NCI-H1105 treated with DMSO at 0.1 percent for 48 hours (cell line): ENCODE results near the gene ITPR1.
A peak's percentile ranks its signal among the peaks of the same experiment; 100 is the strongest.

Experiments used
- DNase-seq: peaks from one replicate; lab custom pipeline; 2025; lab: John Stamatoyannopoulos, UW

ITPR1 gene

GRCh38 chr3:4686619-4687018 lies 193.5 kb downstream of the ITPR1 start:
- DNase-seq = no peak

GRCh38 chr3:4687167-4687566 lies 194.0 kb downstream of the ITPR1 start:
- no peak for DNase-seq

- DNase-seq = no peak
These were observed 194.4 kb downstream of the ITPR1 start for GRCh38 chr3:4687596-4687995.

DNA sequence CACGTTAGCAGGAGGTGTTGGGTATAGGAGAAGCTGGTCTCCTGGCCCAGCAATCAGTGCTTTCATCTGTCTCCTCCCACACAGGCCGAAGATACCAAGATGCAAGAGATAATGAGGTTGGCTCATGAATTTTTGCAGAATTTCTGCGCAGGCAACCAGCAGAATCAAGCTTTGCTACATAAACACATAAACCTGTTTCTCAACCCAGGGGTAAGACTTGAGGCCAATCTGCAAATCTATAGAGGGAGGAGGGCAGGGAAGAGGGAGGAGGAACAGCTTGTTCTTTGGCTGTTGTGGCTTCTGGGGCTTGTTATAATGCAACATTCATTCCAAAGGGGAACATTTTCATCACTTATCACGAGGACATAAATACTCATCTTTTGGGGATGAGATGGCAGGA lies 195.3 kb downstream of the ITPR1 start:
- DNase-seq = no peak

DNA sequence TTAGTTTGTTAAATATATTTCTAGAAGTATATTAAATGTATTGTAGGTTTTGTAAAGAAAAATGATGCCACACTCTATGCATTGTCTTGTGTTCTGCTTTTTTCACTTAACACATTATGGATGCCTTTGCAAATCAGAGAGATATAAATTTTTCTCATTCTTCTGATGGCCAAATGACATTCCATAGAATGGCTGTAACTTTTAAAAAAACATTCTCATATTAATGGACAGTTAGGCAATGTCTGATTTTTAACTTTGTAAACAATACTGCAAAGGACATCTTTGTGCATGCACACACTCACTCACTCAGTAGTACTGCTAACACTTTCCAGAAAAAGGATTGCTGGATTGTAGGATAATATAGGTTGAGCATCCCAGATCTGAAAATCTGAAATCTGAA lies 195.9 kb downstream of the ITPR1 start:
- no peak for DNase-seq

DNA sequence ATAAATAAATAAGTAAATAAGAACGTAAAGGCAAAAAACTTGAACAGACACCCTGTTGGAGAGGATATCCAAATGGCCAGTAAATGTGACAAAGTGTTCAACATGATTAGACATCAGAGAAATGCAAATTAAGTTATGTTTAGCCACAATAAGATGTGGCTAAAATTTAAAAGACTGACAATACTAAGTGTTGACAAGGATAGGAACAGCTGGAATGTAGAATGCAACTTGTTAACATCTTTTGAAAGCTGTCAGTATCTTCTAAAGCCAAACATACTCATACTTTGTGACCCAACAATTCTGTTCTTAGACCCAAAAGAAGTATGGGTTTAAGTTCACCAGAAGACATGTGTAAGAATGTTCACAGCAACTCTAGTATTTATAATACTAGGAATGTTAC lies 197.1 kb downstream of the ITPR1 start:
- no peak for DNase-seq

DNA sequence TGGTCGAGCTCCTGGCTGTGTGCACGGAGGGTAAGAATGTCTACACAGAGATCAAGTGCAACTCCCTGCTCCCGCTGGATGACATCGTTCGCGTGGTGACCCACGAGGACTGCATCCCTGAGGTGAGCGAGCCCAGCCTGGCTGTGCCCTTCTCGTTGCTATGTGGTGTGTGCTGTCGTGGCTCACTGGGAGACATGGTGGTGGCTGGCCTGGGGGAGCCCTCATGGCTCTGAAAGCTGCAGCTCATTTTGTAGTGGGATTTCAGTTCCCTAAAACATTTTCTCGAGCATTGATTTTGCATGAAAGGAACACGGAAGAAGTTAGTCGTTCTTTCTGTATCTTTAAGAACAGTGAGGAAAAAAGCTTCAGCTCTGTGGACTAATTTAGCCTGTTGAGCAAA lies 200.5 kb downstream of the ITPR1 start:
- DNase-seq = no peak

- no peak for DNase-seq
These were observed 202.7 kb downstream of the ITPR1 start for GRCh38 chr3:4695846-4696245.

GRCh38 chr3:4696266-4696665 lies 203.1 kb downstream of the ITPR1 start:
- DNase-seq = no peak

DNA sequence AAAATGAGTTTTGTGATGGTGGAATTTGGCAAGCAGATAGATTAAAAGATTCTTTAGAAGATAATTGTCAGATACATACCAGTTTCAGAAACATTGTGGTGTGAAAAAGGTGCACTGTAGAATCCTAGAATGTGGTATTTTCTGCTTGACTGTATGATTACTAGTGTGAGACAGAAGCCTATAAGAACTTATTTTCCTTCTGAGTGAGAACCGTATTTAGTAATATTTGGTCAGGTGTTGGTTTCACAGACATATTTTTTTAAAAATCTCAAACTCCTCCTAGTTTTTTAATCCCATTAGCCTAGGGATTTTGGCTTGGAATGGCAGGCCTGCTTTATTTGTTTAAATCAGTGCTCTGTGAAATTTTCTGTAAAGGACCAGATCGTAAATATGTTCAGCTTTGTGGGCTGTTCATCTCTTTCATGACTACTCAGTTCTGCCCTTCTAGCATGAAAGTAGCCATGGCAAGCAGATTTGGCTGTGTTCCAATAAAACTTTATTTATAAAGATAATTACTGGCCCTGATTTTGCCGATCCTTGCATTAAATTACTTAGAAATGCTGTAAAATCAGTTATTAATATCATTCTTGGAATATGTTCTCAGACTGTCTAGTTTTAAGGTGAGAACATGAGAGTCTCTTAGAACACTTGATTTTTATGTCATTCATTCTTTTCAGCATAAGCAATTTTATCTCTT lies 205.1 kb downstream of the ITPR1 start:
- DNase-seq = no peak

- DNase-seq = no peak
These were observed 209.9 kb downstream of the ITPR1 start for GRCh38 chr3:4703054-4703480.

DNA sequence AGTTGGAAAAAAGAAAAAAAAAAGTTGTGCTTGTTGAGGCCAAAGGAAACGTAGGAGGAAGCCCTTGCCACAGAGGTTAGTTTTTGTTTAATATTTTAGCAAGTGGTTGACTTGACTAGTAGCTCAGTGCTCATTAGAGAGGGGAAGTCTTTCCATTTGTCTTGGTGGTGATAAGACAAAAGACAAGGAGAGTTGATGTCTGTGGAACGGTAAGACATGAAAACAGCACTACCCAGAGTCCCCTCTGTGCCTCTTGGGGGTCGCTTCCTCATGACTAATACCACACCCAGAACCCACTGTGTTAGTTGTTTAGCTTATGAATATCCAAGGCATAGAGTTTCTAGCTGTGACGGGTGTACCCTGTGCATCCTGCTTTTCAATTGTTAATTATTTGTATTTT lies 211.4 kb downstream of the ITPR1 start:
- no peak for DNase-seq

- no peak for DNase-seq
These were observed 214.2 kb downstream of the ITPR1 start for GRCh38 chr3:4707324-4707723.

DNA sequence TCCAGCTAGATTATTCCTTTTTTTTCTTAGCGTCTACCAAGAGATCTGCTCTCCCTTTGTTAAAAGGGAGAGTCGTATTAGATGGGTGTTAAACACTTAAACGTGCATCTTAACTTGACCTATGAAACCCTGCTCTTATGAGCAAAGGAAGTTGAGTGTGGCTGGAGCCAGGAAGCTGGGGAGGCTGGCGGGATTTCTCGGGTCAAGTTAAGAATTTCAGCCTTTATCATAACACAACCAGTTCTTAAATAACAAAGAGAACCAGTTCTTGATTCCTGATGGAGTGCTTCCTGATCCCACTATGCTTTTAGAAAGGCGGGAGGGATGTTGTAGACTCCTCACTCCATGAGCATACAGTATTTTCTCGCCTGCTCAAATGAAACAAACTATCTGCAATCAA lies 215.1 kb downstream of the ITPR1 start:
- no peak for DNase-seq

GRCh38 chr3:4709341-4709740 lies 216.2 kb downstream of the ITPR1 start:
- no peak for DNase-seq

GRCh38 chr3:4710191-4710590 lies 217.0 kb downstream of the ITPR1 start:
- no peak for DNase-seq

- no peak for DNase-seq
These were observed 218.5 kb downstream of the ITPR1 start for GRCh38 chr3:4711680-4711992.

GRCh38 chr3:4712109-4712508 lies 219.0 kb downstream of the ITPR1 start:
- no peak for DNase-seq

- no peak for DNase-seq
These were observed 220.9 kb downstream of the ITPR1 start for GRCh38 chr3:4714045-4714444.

DNA sequence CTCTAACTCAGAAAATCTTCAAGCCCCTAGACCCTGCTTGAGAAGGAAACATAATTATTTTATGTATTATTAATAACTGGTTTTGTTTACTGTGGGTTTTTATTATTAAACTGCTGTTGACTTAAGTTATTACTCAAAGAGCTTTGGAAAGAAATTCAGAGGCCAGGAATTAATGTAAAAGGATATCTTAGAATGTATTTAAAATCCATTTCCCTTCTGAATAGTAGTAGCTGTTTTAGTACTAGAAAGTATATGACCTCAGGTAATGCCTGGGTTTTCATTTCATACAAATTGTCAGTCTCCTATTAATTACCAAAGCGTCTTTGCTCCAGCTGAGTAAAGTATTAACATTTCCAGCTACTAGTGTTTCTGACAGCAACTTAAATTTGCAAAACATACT lies 223.1 kb downstream of the ITPR1 start:
- no peak for DNase-seq

GRCh38 chr3:4716706-4717362 lies 223.7 kb downstream of the ITPR1 start:
- no peak for DNase-seq

DNA sequence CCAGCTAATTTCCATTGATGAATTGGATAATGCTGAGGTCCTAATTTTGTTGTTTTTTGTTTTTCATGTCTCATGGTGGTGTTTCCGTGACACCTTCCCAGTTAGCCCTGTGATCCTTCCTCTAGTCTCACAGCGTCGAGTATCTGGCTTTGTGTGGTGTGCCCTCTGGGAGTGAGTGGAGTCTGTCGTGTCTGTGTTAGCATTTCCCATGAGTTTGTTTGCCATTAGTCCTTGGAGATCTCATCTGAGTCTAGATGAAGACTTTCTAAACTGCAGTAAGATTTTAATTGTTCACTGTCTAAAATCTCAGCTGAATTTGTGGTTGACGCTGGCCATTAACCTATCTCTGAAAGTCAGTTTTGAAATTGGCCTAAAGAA lies 224.2 kb downstream of the ITPR1 start:
- DNase-seq = no peak

DNA sequence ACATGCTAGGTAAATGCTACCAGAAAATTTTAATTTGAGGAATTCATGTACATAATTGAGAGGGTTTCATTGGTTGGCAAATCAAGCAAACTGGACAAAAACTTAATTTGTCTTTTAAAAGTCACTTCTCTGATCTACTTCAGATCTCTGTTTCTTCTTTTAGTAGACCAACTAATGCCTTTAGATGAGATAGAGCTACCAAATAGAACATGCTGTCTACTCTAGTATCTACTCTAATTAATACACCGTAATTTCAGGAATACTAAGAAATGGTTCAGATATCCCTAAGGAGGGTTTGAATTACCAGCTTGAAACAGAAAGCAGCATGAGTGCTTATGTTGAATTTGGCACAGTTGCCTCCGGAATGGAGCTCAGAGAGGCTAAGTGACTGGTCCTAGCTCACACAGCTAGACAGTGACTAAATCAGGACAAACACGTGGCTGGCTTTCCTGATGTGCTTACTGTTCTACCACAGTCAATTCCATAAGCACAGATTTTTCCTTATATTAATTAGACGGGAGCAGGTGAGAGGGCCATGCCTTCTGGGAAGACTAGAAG lies 225.1 kb downstream of the ITPR1 start:
- DNase-seq = no peak

- DNase-seq = peak; percentile 52
These were observed 225.9 kb downstream of the ITPR1 start for GRCh38 chr3:4719046-4719501.
